ENCODE data around the gene PTPN7. TPM values are rescaled to one million over a fixed set of nuclear protein-coding genes. Genes with fewer than 3 reads are reported as not detected.

Gene PTPN7
- total and polyA plus RNA-seq, 10 of the 15 experiments (the other 5 are each of a cell fraction or from before 2014, with no cell fraction given) = 7.9 to 117 (median 102) TPM

DNA sequence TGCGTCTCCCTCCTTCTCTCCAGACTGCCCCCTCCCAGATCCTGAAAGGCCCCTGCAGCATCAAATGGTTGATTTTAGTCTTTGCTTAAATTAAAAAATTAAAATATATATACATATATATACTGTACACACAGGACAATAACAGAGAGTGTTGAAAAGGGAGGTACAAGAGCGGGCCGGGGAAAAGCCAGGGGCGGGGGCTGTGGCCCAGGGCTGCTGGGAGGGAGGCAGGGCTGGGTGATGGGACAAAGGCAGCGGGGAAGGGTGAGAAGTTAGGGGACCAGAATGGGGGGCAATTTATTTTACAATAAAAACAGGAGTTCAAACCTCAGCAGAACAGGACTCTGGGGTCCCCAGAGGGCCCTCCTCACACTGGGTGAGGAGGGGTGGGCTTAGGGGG, 26.4 kb downstream of the PTPN7 start:
- BruUV-seq (replicated peaks) = no TSS peak
- ATAC-seq (no peak), FAIRE-seq (no peak), DNase-seq (ENCODE audit: low read depth, low spot score) (no peak)
- Histone ChIP-seq H3K9ac (ENCODE audit: control insufficient read depth, insufficient read depth, low read length) (no peak overlapping the region), H3K4me3 (no peak overlapping the region), H4K20me1 (ENCODE audit: control insufficient read depth, insufficient read depth) (peaks cover 3% of the 10 kb centered on the region; the same call in 1 of the 2 replicates), H3K4me2 (ENCODE audit: control insufficient read depth, insufficient read depth) (no peak overlapping the region), H3K4me1 (ENCODE audit: control insufficient read depth, insufficient read depth, low read length) (no peaks in the 10 kb centered on the region), H3K9me3 (replicated peaks; ENCODE audit: control insufficient read depth, insufficient read depth, low read length) (no peaks in the 10 kb centered on the region), H2AFZ (ENCODE audit: control insufficient read depth, low read depth, low read length) (no peak overlapping the region), H3K27me3 (replicated peaks in 1 of 2; ENCODE audit: control insufficient read depth in 2 of 2, insufficient read depth in 2 of 2, low read length in 1 of 2) (no peaks in the 10 kb centered on the region), H3K27ac (ENCODE audit: control insufficient read depth, insufficient read depth) (no peak overlapping the region), H3K36me3 (ENCODE audit: control insufficient read depth in 2 of 2, insufficient read depth in 2 of 2, low read length in 1 of 2) (peaks cover 7 to 23% of the 10 kb centered on the region in 2 experiments), H3K79me2 (ENCODE audit: control insufficient read depth, insufficient read depth, low read length) (no peaks in the 10 kb centered on the region; the same call in 1 of the 2 replicates)
- RAD21 ChIA-PET (ENCODE audit: unreplicated experiment) = interaction anchor here (0.9 to 2.2 kb wide), 6 partner anchors 12 to 238 kb away, joined by 3 to 10 read pairs (median 4); partner anchors contain the start of gene ELF3
- intact Hi-C loops (cut with micrococcal nuclease; ENCODE audit: unreplicated experiment) (no loop called here), in situ Hi-C loops (cut with MboI) (no loop called here)
- POLR2A ChIA-PET = interaction anchor here (0.7 kb wide), 1 partner anchor 166 kb away, joined by 3 read pairs; no protein-coding TSS in a partner anchor
- CTCF ChIA-PET = interaction anchor here (0.5 to 4.2 kb wide), 12 partner anchors 10 to 586 kb away, joined by 3 to 48 read pairs (median 12); partner anchors contain the start of genes ARL8A, ELF3, GPR37L1 and PTPN7
- 92% methylated on average over 5 of the region's 5 CpGs for WGBS (ENCODE audit: insufficient coverage, insufficient replicate concordance, low lambda C conversion rate, missing lambda C conversion rate)
- SMC1A ChIA-PET (ENCODE audit: uncharacterized antibody, unreplicated experiment) = interaction anchor here (0.7 to 3.3 kb wide), 8 partner anchors 10 to 134 kb away, joined by 3 to 14 read pairs (median 3); no protein-coding TSS in a partner anchor
- no peak for TF ChIP-seq LARP7 (IDR thresholded peaks at IDR 0.05)
- TF ChIP-seq, protein P1, sequence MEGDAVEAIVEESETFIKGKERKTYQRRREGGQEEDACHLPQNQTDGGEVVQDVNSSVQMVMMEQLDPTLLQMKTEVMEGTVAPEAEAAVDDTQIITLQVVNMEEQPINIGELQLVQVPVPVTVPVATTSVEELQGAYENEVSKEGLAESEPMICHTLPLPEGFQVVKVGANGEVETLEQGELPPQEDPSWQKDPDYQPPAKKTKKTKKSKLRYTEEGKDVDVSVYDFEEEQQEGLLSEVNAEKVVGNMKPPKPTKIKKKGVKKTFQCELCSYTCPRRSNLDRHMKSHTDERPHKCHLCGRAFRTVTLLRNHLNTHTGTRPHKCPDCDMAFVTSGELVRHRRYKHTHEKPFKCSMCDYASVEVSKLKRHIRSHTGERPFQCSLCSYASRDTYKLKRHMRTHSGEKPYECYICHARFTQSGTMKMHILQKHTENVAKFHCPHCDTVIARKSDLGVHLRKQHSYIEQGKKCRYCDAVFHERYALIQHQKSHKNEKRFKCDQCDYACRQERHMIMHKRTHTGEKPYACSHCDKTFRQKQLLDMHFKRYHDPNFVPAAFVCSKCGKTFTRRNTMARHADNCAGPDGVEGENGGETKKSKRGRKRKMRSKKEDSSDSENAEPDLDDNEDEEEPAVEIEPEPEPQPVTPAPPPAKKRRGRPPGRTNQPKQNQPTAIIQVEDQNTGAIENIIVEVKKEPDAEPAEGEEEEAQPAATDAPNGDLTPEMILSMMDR (IDR thresholded peaks at IDR 0.05 in 2 of 3, conservative IDR thresholded peaks at IDR 0.05 in 1 of 3; ENCODE audit: control insufficient read depth in 2 of 3, extremely low read depth in 1 of 3, insufficient read depth in 1 of 3, low read depth in 3 of 3, low read length in 3 of 3) = no peak
- TF ChIP-seq HDGF (IDR thresholded peaks at IDR 0.05) = no peak
- TF ChIP-seq, protein P2, sequence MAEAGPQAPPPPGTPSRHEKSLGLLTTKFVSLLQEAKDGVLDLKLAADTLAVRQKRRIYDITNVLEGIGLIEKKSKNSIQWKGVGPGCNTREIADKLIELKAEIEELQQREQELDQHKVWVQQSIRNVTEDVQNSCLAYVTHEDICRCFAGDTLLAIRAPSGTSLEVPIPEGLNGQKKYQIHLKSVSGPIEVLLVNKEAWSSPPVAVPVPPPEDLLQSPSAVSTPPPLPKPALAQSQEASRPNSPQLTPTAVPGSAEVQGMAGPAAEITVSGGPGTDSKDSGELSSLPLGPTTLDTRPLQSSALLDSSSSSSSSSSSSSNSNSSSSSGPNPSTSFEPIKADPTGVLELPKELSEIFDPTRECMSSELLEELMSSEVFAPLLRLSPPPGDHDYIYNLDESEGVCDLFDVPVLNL (IDR thresholded peaks at IDR 0.05; ENCODE audit: low read depth, low read length) = no peak
- TF ChIP-seq MTA3 (IDR thresholded peaks at IDR 0.05; ENCODE audit: borderline replicate concordance, low read length) = no peak
- no peak for TF ChIP-seq WRNIP1 (IDR thresholded peaks at IDR 0.05; ENCODE audit: borderline replicate concordance, low read depth, low read length)
- TF ChIP-seq RB1 (IDR thresholded peaks at IDR 0.05; ENCODE audit: borderline replicate concordance) = no peak
- no peak for TF ChIP-seq RAD21 (IDR thresholded peaks at IDR 0.05; ENCODE audit: insufficient read depth, low read depth, low read length)
